ENCODE measurements around the gene NRXN3.

The NRXN3 gene

GRCh38 chr14:78170203-78170602 is at the start of gene NRXN3:
NRXN3 (plus strand) TSS chr14:78170373; CDS start chr14:78243094, 72,721 bp downstream.
- no peak within 1 kb of the TSS for H3K4me3 ChIP-seq (ENCODE audit: low read length)
- no peak for TF ChIP-seq CTCF (conservative IDR thresholded peaks at IDR 0.05; ENCODE audit: low read length)
- DNase-seq (ENCODE audit: low read depth), result no peak

- no peak for DNase-seq (ENCODE audit: low read depth)
- H3K4me3 ChIP-seq (ENCODE audit: low read length), result no peak overlapping the region
- TF ChIP-seq CTCF (conservative IDR thresholded peaks at IDR 0.05; ENCODE audit: low read length), result no peak
Observed at GRCh38 chr14:78122436-78122835, 47.7 kb upstream of the NRXN3 start.

GRCh38 chr14:78123650-78124253 is 46.4 kb upstream of the NRXN3 start:
- DNase-seq (ENCODE audit: low read depth), result no peak
- no peak overlapping the region for H3K4me3 ChIP-seq (ENCODE audit: low read length)
- TF ChIP-seq CTCF (conservative IDR thresholded peaks at IDR 0.05; ENCODE audit: low read length), result no peak

GRCh38 chr14:78127961-78128360 is 42.2 kb upstream of the NRXN3 start:
- DNase-seq (ENCODE audit: low read depth), result no peak
- H3K4me3 ChIP-seq (ENCODE audit: low read length), result no peak overlapping the region
- no peak for TF ChIP-seq CTCF (conservative IDR thresholded peaks at IDR 0.05; ENCODE audit: low read length)

GRCh38 chr14:78129375-78129774 is 40.8 kb upstream of the NRXN3 start:
- H3K4me3 ChIP-seq (ENCODE audit: low read length), result no peak overlapping the region
- no peak for DNase-seq (ENCODE audit: low read depth)
- no peak for TF ChIP-seq CTCF (conservative IDR thresholded peaks at IDR 0.05; ENCODE audit: low read length)

GRCh38 chr14:78130356-78130755 is 39.8 kb upstream of the NRXN3 start:
- DNase-seq (ENCODE audit: low read depth), result no peak
- no peak for TF ChIP-seq CTCF (conservative IDR thresholded peaks at IDR 0.05; ENCODE audit: low read length)
- no peak overlapping the region for H3K4me3 ChIP-seq (ENCODE audit: low read length)

- no peak for DNase-seq (ENCODE audit: low read depth)
- TF ChIP-seq CTCF (conservative IDR thresholded peaks at IDR 0.05; ENCODE audit: low read length), result no peak
- H3K4me3 ChIP-seq (ENCODE audit: low read length), result no peak overlapping the region
Observed at GRCh38 chr14:78131201-78131600, 39.0 kb upstream of the NRXN3 start.
